NOMO-1 treated with DMSO at 0.1 percent for 48 hours (cell line): ENCODE measurements around the gene PCDHB4.
A peak's percentile ranks its signal among the peaks of the same experiment; 100 is the strongest.
"Not testable (repeated sequence)": the region's sequence is repeated elsewhere in the genome, so short reads cannot be mapped to it uniquely, and the experiment has no call there.

Experiments
- DNase-seq: peaks from one replicate; lab custom pipeline; 2025; ENCODE audit not compliant: unreplicated experiment; lab: John Stamatoyannopoulos, UW

PCDHB4 gene

DNA sequence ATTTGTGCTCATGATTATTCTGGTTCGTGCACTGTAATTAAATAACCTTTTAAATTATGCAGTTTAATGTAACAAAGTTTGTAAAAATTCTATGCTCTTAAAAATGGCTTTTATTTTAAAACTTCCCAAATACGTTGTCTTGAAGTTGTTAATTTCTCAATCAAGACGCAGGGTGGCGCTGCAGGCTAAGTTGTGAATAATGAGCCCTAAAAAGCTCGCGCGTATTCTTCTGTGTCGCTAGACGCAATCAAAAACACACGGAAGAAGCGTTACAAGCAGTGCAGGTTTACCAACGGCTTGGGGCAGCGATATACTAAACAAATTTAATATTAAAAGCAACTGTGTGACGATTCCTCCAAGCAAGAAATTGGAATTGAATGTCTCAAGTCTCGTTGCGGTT is at the start of gene PCDHB4:
TSS of gene PCDHB4 (plus strand) at position 256 of the 400 bp plus-strand sequence. CDS start 181 bp downstream, outside the sequence.
- DNase-seq: no peak

- DNase-seq: no peak
Observed at GRCh38 chr5:141077826-141078225, 43.8 kb upstream of the PCDHB4 start.

GRCh38 chr5:141082228-141082627 is 39.4 kb upstream of the PCDHB4 start:
- no peak for DNase-seq

GRCh38 chr5:141084487-141084989 is 37.1 kb upstream of the PCDHB4 start:
- peak; percentile 35 for DNase-seq

DNA sequence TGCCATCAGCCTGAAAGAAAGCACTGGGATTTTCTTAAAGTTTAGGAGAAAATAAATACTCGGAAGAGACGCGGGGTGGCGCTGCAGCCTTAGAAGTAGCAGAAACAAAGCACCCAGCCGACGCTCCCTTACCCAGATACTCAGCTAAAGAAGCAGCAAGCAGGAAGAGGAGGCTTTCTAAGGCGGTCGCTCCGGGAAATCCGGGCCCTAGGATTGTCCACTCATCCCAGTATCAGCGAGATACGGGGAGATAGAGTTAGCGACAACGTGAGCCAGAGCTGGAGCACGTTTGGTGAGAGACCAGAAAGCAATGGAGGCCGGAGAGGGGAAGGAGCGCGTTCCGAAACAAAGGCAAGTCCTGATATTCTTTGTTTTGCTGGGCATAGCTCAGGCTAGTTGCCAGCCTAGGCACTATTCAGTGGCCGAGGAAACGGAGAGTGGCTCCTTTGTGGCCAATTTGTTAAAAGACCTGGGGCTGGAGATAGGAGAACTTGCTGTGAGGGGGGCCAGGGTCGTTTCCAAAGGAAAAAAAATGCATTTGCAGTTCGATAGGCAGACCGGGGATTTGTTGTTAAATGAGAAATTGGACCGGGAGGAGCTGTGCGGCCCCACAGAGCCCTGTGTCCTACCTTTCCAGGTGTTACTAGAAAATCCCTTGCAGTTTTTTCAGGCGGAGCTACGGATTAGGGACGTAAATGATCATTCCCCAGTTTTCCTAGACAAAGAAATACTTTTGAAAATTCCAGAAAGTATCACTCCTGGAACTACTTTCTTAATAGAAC is 26.9 kb upstream of the PCDHB4 start, which contains the start of gene PCDHB2:
TSS of gene PCDHB2 (plus strand) at position 135 of the 782 bp plus-strand sequence. CDS start at position 311, 176 bp downstream.
- no peak for DNase-seq

DNA sequence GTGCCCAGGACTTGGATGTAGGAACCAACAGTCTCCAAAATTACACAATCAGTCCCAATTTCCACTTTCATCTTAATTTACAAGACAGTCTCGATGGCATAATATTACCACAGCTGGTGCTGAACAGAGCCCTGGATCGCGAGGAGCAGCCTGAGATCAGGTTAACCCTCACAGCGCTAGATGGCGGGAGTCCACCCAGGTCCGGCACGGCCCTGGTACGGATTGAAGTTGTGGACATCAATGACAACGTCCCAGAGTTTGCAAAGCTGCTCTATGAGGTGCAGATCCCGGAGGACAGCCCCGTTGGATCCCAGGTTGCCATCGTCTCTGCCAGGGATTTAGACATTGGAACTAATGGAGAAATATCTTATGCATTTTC is 26.4 kb upstream of the PCDHB4 start:
- DNase-seq: no peak

DNA sequence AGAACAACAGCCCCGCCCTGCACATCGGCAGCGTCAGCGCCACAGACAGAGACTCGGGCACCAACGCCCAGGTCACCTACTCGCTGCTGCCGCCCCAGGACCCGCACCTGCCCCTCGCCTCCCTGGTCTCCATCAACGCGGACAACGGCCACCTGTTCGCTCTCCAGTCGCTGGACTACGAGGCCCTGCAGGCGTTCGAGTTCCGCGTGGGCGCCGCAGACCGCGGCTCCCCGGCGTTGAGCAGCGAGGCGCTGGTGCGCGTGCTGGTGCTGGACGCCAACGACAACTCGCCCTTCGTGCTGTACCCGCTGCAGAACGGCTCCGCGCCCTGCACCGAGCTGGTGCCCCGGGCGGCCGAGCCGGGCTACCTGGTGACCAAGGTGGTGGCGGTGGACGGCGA is 25.4 kb upstream of the PCDHB4 start:
- not testable (repeated sequence) for DNase-seq

DNA sequence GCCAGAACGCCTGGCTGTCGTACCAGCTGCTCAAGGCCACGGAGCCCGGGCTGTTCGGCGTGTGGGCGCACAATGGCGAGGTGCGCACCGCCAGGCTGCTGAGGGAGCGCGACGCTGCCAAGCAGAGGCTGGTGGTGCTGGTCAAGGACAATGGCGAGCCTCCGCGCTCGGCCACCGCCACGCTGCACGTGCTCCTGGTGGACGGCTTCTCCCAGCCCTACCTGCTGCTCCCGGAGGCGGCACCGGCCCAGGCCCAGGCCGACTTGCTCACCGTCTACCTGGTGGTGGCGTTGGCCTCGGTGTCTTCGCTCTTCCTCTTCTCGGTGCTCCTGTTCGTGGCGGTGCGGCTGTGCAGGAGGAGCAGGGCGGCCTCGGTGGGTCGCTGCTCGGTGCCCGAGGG is 25.0 kb upstream of the PCDHB4 start:
- DNase-seq: not testable (repeated sequence)

GRCh38 chr5:141100243-141100805 is 21.3 kb upstream of the PCDHB4 start, which contains the start of gene PCDHB3:
Gene PCDHB3, plus strand, starts transcription at chr5:141100473. Its CDS starts 177 bp downstream, at chr5:141100650.
- DNase-seq: no peak

GRCh38 chr5:141101059-141101458 is 20.6 kb upstream of the PCDHB4 start:
- no peak for DNase-seq

GRCh38 chr5:141102070-141102469 is 19.5 kb upstream of the PCDHB4 start:
- DNase-seq: not testable (repeated sequence)

DNA sequence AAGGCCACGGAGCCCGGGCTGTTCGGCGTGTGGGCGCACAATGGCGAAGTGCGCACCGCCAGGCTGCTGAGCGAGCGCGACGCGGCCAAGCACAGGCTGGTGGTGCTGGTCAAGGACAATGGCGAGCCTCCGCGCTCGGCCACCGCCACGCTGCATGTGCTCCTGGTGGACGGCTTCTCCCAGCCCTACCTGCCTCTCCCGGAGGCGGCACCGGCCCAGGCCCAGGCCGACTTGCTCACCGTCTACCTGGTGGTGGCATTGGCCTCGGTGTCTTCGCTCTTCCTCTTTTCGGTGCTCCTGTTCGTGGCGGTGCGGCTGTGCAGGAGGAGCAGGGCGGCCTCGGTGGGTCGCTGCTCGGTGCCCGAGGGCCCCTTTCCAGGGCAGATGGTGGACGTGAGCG is 19.1 kb upstream of the PCDHB4 start:
- not testable (repeated sequence) for DNase-seq

- DNase-seq: no peak
Observed at GRCh38 chr5:141105350-141105749, 16.3 kb upstream of the PCDHB4 start.

DNA sequence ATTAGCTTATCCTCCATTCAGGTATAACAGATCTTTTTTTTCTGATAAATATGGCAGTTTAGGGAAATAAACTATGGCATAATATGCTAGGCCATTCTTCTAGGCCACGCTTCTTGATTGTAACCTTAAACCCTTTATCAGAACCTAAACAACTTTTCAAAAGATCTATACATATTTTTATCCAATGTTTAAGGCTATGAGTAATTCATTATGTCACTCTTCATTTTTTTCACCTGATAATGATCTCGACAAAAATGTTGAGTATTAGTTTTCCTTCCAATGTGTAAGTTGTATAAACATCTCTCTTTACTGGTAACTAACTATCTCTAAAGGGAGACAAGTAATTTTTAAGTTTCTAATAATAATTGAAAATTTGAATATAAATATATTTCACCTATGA is 2.4 kb upstream of the PCDHB4 start:
- no peak for DNase-seq

DNA sequence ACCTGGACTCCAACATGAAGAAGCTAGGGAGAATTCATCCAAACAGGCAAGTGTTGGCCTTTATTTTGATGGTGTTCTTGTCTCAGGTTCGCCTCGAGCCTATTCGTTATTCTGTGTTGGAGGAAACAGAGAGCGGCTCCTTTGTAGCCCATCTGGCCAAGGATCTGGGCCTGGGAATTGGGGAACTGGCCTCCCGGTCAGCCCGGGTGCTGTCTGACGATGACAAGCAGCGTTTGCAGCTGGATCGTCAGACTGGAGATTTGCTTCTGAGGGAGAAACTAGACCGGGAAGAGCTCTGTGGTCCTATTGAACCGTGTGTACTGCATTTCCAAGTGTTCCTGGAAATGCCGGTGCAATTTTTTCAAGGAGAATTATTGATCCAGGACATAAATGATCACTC is 367 bp downstream of the PCDHB4 start:
- DNase-seq: no peak

GRCh38 chr5:141123396-141124135 is 1.9 kb downstream of the PCDHB4 start:
- DNase-seq: not testable (repeated sequence)

GRCh38 chr5:141127305-141127704 is 5.7 kb downstream of the PCDHB4 start:
- DNase-seq: no peak

GRCh38 chr5:141135030-141135717 is 13.6 kb downstream of the PCDHB4 start, which contains the start of gene PCDHB5:
Gene PCDHB5, plus strand, starts transcription at chr5:141135206. Its CDS starts 229 bp downstream, at chr5:141135435.
- DNase-seq: no peak

- DNase-seq: no peak
Observed at GRCh38 chr5:141135718-141136266, 14.2 kb downstream of the PCDHB4 start.

DNA sequence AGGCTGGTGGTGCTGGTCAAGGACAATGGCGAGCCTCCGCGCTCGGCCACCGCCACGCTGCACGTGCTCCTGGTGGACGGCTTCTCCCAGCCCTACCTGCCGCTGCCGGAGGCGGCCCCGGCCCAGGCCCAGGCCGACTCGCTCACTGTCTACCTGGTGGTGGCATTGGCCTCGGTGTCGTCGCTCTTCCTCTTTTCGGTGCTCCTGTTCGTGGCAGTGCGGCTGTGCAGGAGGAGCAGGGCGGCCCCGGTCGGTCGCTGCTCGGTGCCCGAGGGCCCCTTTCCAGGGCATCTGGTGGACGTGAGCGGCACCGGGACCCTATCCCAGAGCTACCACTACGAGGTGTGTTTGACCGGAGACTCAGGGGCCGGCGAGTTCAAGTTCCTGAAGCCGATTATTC is 15.7 kb downstream of the PCDHB4 start:
- not testable (repeated sequence) for DNase-seq
